ENCODE measurements around the gene CD101.

CD101 gene

GRCh38 chr1:116984406-116985160 is 17.0 kb upstream of the CD101 start:
- no peak for DNase-seq

GRCh38 chr1:116986421-116987255 is 14.9 kb upstream of the CD101 start:
- DNase-seq: no peak

DNA sequence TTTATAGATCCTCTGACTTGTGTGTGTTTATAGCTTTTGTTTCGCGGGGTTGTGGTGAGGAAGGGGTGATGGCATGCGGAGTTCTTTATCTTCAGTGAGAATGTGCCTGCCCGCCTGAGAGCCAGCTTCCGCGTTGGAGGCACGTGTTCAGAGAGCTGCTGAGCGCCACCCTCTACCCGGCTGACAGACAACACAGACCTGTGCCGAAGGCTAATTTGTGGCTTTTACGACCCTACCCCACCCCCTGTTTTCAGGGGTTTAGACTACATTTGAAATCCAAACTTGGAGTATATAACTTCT is 14.4 kb upstream of the CD101 start:
- DNase-seq: peak; percentile 42

DNA sequence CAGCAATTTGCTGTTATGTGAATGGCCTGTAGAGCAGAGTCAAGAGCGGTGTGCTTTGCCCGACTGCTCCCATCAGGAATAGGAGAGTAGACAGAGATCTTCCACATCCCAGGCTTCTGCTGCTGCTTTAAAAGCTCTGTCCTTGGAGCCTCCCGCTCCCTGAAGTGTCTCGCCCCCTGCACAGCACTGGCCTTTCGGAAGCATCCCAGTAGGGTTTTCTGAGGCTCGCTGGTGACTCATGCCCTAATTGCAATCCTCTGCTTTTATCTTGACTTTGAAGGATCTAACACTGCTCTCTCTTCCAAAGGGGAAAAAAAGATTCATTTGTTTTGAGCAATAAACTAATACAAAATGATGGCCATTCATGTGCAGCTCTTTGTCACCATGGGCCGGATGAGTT is 13.3 kb upstream of the CD101 start:
- DNase-seq: no peak

GRCh38 chr1:116988908-116989307 is 12.7 kb upstream of the CD101 start:
- DNase-seq: no peak

GRCh38 chr1:116989835-116990234 is 11.7 kb upstream of the CD101 start:
- DNase-seq: no peak

GRCh38 chr1:116990612-116991151 is 10.9 kb upstream of the CD101 start:
- DNase-seq: no peak

DNA sequence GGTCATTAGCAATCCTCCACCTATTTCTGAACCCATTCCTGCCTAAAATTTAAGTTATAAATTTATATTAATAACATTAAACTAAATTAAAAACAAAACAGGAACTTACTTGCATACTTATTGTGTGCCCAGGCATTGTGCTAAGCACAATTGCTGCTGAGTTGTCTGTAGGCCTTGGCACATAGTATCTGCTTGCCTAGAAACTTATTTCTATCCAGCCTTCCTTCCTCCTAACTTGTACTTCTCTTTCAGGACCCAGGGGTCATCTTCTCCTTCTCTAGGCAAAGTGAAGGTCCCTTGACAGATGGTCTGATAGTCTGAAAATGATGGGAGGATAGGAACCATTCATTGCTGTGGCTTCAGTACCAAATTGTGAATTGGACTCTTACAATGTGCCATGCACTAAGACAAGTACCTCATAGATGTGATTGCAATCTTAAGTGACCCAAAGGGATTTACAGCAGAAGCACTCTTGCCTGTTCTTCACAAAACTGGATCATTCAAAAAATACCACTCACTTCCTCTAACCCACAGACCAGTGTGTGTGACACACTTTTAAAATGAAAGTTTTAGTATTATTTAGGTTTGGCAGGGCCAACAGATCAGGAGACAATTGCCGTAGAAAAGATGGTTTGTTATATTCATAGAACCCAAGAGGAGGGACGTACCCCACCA is 10.3 kb upstream of the CD101 start:
- DNase-seq: no peak

GRCh38 chr1:116991918-116992317 is 9.6 kb upstream of the CD101 start:
- DNase-seq: no peak

- DNase-seq: no peak
Measured at GRCh38 chr1:116993286-116993685, 8.3 kb upstream of the CD101 start.

GRCh38 chr1:116994411-116994810 is 7.1 kb upstream of the CD101 start:
- no peak for DNase-seq

- DNase-seq: no peak
Measured at GRCh38 chr1:116997066-116997465, 4.5 kb upstream of the CD101 start.

DNA sequence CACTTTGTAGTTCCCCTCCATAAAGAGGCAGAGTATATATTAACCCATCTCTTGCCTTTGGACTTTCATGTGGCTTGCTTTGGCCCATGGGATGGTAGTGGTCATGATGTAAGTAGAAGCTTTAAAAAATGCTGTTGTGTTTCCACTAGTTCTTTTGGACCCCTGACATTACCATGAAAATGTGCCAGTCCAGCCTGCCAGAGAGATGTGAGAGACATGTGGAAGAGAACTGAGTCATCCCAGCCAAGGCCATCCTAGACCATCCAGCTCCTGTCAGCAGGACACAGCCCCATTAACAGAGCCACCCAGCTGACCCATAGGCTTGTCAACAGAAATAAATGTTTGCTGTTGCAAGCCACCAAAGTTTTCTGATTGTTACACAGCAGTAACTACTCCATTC is 3.9 kb upstream of the CD101 start:
- no peak for DNase-seq

DNA sequence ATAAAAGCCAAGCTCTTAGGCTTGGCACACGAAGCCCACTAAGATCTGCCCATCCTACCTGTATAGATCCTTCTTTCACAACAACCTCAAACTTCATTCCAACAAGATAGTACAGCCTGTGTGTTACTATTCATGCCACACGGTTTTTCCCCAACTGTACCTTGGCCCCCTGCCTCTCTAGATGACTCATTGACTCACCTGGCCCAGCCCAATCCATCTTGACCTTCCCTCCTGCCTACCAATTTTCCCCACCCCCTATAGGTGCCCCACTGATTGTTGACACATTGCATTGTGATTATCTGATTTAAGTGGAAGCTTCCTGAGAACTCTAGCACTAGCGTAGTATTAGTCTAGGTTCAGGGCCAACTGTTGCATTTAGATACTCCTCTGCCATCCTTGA is 2.0 kb upstream of the CD101 start:
- no peak for DNase-seq

GRCh38 chr1:117000142-117000541 is 1.4 kb upstream of the CD101 start:
- DNase-seq: no peak

GRCh38 chr1:117003223-117003875 is 1.8 kb downstream of the CD101 start:
- DNase-seq: no peak

GRCh38 chr1:117007719-117008013 is 6.1 kb downstream of the CD101 start:
- DNase-seq: no peak

GRCh38 chr1:117008656-117009055 is 7.1 kb downstream of the CD101 start:
- DNase-seq: no peak

GRCh38 chr1:117009132-117009531 is 7.6 kb downstream of the CD101 start:
- no peak for DNase-seq

DNA sequence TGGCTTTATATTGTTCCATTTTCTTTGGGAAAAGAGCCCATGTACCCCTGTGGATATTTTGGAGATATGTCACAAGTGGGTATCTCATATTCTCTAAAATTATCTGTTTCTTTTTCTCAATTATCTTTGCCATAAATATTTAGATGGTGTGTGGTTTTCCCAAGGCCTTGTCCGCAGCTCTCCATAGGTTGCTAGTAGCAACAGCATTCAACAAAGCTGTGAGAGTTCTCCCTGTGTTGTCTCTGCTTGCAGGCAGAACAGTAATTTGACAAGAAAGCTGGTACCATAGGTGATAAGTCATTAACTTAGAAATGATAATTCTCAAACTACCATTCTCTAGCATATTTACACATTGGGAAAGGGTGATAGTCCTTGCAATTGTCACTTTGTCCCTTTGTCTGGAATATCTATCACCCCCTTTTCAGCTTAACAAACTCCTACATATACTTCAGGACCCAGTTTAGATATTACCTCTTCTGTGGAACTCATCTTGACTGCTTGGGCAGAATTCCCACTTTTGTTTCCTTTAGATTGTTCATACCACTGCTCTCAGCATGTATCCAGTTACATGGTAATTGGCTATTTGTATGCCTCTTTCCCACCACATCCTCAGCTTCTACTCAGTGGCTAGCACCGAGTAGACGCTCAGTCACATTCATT is 8.9 kb downstream of the CD101 start:
- no peak for DNase-seq

DNA sequence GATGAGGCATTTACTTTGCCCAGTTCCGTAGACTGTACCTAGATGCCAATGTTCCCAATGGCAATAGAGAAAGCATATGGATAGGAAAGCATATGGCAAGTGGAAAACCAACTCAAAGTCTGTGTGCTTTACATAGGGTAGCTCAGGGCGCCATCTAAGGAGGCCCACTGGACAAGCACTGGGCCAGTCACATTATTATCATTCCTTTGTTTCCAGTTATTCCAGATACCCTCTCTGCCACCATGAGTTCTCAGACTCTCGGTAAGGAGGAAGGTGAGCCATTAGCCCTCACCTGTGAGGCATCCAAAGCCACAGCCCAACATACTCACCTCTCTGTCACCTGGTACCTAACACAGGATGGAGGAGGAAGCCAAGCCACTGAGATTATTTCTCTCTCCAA is 9.8 kb downstream of the CD101 start:
- no peak for DNase-seq

DNA sequence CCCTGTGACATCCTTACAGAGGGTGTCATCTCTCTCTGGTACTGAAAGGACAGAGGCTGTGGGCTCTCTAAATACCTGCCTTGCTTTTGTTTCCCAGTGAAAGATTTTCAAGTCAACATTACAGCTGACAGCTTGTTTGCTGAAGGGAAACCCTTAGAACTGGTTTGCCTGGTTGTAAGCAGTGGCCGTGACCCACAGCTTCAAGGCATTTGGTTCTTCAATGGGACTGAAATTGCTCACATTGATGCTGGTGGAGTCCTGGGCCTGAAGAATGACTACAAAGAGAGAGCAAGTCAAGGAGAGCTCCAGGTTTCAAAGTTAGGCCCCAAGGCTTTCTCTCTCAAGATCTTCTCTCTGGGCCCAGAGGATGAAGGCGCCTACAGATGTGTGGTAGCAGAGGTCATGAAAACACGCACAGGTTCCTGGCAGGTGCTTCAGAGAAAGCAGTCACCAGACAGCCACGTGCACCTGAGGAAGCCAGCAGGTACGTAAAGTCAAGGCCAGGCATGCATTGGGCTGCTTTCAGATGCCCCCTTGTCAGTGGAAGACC is 11.8 kb downstream of the CD101 start:
- DNase-seq: no peak

All from effector CD8-positive, alpha-beta T cell (primary cell).